ENCODE results near the gene RNASEH2A.
"Not testable (repeated sequence)": the region's sequence is repeated elsewhere in the genome, so short reads cannot be mapped to it uniquely, and the experiment has no call there.

Gene RNASEH2A

DNA sequence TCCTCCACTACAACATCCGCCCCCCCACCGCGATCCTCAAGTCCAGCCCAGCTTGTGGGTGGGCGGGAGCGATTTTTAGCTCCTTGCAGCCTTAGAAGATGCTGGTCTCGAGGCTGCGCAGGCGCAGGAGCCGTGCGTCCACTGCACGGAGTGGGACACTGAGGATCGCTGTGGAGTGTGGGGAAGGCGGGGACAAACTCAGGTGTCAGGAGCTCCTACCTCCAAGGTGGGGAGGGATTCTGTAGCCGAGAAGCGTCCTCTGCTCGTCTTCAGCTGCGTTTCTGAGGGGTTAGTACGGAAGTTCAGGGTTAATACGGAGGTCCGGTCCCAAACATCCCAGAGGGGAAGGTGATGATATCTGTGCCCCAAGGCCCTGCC is 28.2 kb downstream of the RNASEH2A start, which contains the start of gene RTBDN:
RTBDN (minus strand) TSS at position 14 of the 378 bp plus-strand sequence. CDS start 4,600 bp downstream, outside the sequence.
- no peak for DNase-seq

DNA sequence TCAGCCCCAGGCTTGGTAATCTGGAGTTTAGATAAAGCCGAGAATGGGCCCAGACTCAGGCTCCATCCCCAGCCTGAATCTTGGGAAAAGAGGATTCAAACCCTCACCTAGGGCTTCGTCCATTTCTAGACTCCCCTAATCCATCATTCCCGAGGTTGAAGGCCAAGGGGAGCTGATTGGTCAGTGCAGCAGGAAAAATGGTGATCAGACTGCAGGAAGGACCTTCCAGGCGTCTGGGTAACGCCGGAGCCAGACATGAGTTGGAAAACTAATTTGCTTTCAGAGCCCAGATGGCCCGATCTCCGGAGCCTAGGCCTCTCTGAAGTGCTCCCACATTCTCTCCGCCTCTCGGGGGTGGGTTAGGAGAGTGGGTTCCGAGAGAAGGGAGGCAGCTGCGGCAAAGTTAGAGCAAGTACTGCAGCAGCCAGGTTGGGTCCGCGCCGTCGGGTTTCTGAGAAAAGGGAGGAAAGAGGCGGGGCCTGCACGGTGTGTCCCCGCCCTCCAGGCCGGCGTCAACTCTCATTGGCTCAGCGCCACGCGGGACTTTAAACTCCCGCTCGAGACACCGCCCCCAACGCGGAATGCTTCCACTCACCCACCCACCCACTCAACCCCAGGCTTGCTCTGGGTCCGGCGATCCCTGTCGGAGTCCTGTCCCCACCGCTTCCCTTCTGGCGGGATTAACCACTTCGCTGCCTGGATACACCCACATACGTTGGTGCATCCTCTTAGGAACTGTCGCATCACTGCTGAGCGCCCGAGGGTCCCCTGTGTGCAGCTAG is 28.8 kb downstream of the RNASEH2A start:
- peak in 1 of 2 donors; percentile 47 for DNase-seq

GRCh38 chr19:12836529-12836863 is 30.1 kb downstream of the RNASEH2A start:
- DNase-seq, result no peak

DNA sequence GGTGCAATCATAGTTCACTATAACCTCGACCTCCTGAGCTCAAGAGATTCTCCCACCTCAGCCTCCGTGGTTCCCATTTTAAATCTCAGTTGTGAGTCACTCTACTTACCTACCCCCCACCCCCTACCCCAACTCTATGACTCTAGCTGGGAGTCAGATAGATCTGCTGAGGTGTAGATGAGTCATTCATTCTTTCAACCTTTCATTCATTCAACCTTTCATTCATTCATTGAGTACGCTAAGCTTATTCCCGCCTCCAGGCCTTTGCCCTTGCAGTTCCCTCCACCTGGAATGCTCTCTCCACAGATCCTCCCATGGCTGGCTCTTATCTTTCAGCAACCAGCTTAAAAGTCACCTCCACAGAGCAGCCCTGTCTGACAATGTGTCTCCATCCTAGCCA is 30.8 kb downstream of the RNASEH2A start:
- DNase-seq, result no peak

DNA sequence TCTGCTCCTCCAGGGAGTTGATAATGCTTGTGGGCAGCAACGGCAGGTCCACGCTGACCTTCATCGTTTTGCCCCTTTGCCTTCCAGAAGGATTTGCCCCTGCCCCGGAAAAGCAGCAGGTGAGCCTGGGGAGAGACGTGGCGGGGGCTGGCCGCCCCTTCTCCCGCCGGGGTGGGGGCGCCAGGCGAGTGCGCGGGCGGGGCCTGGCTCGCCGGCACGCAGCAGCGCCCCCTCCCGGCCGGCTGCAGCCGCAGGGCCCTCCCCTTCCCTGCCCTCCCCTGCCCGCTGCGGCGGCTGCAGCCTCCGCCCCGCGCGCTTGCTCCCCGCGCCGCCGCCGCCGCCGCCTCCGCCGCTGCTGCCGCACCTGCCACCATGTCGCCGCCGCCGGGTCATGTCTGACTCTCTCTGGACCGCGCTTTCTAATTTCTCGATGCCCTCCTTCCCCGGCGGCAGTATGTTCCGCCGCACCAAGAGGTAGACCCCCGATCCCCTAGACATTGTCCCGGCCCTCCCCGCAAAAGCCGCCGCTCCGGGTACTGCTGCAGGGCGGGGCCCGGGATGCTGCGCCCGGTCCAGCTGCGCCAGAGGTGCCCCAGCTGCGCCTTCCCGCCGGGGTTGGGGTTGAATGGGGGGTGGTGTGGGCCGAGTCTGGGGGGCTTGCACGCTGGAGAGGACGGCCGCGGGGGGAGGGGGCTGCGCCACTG is 31.9 kb downstream of the RNASEH2A start, which contains the start of gene MAST1:
MAST1 (plus strand) TSS at position 334 of the 704 bp plus-strand sequence; CDS start at position 392, 58 bp downstream.
- peak; percentile 45 to 68 for DNase-seq

DNA sequence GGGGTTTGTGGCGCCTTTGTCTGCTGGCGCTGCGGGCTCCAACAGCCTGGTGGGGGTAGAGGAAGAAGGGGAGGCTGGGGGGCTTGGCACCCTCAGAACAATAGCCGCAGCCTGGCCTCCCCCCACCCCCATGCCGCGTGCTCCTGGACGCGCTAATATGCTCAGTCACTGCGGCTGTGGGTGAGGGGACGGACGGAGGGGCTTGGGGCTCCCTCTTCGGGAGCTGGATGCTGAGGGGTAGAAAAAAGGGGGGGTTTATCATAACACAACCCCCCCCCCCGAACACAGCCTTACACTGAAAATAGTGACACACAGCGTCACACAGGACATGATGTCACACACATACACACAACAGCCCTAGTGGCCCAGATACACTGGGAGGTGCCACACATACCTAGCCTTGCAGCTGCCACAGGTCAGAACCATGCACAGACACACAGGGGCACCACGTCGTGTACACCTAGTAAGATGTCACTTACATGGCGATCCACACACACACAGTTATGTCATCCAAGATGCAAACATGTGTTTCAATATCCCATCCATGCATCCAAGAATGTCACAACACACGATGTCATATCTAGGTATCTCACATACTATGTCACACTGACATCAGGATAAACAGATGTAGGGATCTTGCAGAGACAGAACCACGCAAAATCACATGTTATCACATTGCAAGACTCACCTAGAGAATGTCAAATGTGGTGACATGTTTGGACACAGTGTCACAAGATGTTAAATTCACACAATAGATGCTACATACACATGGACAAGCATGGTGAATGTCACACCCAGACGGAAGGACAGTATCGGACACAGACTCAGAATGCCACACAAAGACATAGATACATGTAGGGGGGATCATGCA is 32.7 kb downstream of the RNASEH2A start:
- DNase-seq, result peak in 1 of 2 donors; percentile 22

DNA sequence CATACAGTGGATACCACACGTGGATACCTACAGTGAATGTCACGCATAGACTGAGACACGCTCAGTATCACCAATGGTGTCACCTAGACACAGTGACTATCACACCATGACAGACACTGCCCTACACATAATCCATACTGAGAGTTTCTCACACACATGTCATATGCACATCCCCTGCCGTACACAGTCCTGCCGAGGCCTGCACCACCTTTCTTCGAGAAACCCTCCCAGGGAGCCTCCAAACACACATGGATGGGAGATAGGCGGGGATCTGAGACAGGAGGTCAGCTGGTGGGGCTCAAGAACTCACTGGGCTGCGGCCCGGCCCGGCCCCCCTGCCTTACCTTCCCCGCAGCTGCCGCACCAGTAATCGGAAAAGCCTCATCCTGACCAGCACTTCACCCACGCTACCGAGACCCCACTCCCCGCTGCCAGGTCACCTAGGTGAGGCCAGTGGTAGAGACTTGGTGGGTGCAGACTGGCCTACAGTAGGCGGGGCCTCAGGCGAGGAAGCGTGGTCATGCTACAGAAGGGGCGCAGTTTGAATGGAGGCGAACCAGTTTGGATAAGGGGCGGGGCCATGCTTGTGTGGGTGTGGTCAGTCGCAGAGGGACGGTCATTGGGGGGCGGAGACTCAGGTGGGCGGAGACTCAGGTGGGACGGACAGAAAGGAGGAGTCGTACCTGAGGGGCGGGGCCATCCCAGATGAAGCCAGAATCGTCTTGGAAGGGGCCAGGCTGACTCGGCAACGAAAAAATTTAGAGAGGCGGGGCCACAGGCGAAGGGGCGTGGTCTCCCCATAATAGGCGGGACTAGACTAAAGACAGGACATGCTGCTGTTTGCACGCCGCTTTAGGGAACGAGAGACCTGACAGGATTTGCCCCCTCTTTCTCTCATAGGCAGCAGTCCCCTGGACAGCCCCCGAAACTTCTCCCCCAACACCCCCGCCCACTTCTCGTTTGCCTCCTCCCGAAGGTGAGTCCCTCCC is 34.0 kb downstream of the RNASEH2A start:
- peak; percentile 42 to 72 for DNase-seq

- peak in 1 of 2 donors; percentile 39 for DNase-seq
Measured at GRCh38 chr19:12841094-12841493, 34.7 kb downstream of the RNASEH2A start.

GRCh38 chr19:12842511-12842910 is 36.1 kb downstream of the RNASEH2A start:
- no peak for DNase-seq

- DNase-seq, result no peak
Measured at GRCh38 chr19:12843328-12843727, 36.9 kb downstream of the RNASEH2A start.

DNA sequence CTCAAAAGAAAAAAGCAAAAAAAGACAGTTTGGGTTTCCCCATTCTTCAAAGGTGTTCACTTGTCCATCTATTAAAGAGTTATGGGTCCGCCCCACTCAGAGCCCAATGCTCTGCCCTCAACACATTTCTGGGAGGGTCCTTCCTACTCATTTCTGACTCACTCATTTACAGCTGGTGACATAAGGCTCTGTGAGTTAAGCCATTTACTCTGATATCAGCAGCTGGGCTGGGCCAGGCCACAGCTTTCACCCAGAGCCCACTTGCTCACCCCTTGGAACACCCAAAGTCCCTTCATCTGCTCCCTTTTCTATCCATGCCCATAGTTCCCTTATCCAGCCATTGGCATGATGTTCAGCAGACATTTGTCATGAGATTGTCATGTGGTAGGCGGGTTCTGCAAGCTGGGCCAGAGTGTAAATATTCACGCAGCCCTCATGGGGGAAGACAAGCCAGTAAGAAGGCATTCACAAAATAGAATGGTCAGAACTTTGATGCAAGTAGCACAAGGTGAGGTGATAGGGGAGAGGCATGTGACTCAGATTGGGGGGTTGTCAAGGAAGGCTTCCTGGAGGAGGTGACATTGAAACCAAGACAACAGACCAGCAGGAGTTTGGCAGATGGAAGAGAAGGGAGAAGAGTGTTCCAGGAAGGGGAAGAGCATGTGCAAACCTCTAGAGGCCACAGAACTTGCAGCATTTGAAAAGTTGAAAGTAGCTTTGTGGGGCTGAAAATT is 37.8 kb downstream of the RNASEH2A start:
- DNase-seq, result no peak

DNA sequence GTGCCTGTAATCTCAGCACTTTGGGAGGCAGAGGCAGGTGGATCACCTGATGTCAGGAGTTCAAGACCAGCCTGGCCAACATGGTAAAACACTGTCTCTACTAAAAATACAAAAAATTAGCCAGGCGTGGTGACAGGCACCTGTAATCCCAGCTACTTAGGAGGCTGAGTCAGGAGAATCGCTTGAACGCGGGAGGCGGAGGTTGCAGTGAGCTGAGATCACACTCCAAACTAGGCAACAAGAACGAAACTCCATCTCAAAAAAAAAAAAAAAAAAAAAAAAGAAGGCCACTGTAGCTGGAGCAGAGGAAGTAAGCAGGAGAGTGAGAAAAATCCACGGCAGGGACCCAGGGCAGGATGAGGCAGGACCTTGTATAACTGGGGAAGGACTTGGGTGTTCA is 40.2 kb downstream of the RNASEH2A start:
- not testable (repeated sequence) for DNase-seq

DNA sequence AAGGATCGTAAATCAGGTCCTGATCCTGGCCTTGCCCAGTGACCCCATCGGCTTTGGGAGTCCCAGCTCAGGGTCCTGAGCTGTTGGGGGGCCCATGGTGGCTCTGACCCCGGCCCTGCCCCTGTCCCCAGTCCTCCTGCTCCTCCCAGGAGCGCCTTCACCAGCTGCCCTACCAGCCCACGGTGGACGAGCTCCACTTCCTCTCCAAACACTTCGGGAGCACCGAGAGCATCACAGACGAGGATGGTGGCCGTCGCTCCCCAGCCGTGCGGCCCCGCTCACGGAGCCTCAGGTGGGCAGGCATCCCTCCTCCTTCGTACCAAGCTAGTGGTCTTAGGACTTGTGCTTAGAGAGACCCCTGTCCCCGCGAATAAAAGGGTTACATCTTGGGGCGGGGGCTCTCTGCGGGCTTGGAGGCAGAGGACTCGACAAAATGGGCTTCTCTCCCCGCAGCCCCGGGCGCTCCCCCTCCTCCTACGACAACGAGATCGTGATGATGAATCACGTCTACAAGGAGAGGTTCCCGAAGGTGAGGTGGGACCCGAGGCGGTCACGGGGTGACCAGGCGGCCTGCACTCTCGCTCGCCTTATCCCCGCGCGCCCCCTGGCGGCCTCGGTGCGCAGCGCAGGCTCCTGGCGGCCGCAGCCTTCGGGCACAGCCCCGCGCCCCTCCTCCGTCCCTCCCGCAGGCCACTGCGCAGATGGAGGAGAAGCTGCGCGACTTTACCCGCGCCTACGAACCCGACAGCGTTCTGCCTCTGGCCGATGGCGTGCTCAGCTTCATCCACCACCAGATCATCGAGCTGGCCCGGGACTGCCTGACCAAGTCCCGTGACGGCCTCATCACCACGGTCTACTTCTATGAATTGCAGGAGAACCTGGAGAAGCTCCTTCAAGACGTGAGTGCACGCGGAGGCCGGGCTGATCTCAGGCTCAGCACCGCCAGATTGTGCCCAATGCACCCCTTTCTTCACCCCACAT is 41.1 kb downstream of the RNASEH2A start:
- DNase-seq, result peak; percentile 91 to 93

- DNase-seq, result no peak
Measured at GRCh38 chr19:12856653-12857052, 50.3 kb downstream of the RNASEH2A start.

GRCh38 chr19:12858041-12858928 is 51.9 kb downstream of the RNASEH2A start:
- no peak for DNase-seq

DNA sequence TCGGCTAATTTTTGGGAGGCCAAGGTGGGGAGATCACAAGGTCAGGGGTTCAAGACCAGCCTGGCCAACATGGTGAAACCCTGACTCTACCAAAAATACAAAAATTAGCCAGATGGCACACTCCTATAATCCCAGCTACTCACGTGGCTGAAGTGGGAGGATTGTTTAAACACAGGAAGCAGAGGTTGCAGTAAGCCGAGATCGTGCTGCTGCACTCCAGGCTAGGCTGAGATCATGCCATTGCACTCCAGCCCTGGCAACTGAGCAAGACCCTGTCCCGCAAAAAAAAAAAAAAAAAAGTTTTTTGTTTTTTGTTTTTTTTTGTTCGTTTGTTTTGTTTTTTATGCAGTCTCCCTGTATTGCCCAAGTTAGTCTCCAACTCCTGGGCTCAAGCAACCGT is 53.2 kb downstream of the RNASEH2A start:
- no peak for DNase-seq

Measured in stimulated activated CD4-positive, alpha-beta T cell treated with anti-CD3 and anti-CD28 coated beads, Interleukin-2, amount 100 ng/mL, for 24 hours (primary cell).